A549 (cell line): ENCODE data around the gene SIK3. TPM values are rescaled to one million over a fixed set of nuclear protein-coding genes. Genes with fewer than 3 reads are reported as not detected.

Experiments used
- ATAC-seq, 2 experiments: fragments of 200-7000 bp in 1 of 2; fragments of >200 bp in 1 of 2; cut with Nextera tagmentation in 1 of 2; cut with Tn5 transposase in 1 of 2; 3 replicates each; pipeline versions ENCODE4 v1.8.0 to v1.9.1; 2018 to 2020; ENCODE audit warnings: mild to moderate bottlenecking in 1 of 2, moderate library complexity in 1 of 2
- CTCF ChIA-PET: fragments of 300-600 bp; sonication (Branson Sonifier 250); formaldehyde crosslinking; extraction: SDS; loops from one replicate; lab custom pipeline; 2021; ENCODE audit warnings: antibody characterized with exemption, inconsistent platforms; lab: Yijun Ruan, JAX
- POLR2A ChIA-PET: fragments of 350-600 bp; formaldehyde crosslinking; extraction: SDS; loops from one replicate; lab custom pipeline; 2021; ENCODE audit warnings: antibody characterized with exemption, inconsistent platforms; lab: Yijun Ruan, JAX
- DNase-seq, 2 experiments: peaks; one replicate each; pipeline versions ENCODE4 v3.0.0 to v3.0.0-alpha.2; 2011 to 2016; ENCODE audit warnings: low read depth in 1 of 2, low spot score in 1 of 2
- FAIRE-seq: peaks from 2 replicates; lab custom pipeline; 2011; peaks lifted over from hg19 to GRCh38; lab: Jason Lieb, UNC
- H3K27ac ChIP-seq, 2 experiments: fragments of >200 bp; sonication (Bioruptor Twin); formaldehyde crosslinking; 3 replicates each; pipeline ENCODE4 v1.5.1; 2016 to 2017
- H3K4me1 ChIP-seq: fragments of >200 bp; sonication (Bioruptor Twin); formaldehyde crosslinking; 3 replicates; pipeline ENCODE4 v1.6.1; 2016
- H3K4me2 ChIP-seq: fragments of >200 bp; sonication (Bioruptor Twin); formaldehyde crosslinking; 3 replicates; pipeline ENCODE4 v1.6.1; 2016
- H3K4me3 ChIP-seq: fragments of >200 bp; sonication (Bioruptor Twin); formaldehyde crosslinking; 3 replicates; pipeline ENCODE4 v1.5.1; 2016
- H3K9me3 ChIP-seq: fragments of >200 bp; sonication (Bioruptor Twin); formaldehyde crosslinking; 3 replicates; pipeline ENCODE4 v1.6.1; 2016
- CHD2 ChIP-seq: fragments of 150-350 bp; IDR thresholded peaks from 2 replicates; pipeline ENCODE4 v1.6.1; 2014; ENCODE audit warnings: low read length; ENCODE audit not compliant: partially characterized antibody
- CHD4 ChIP-seq: fragments of 200-600 bp; sonication (generic); IDR thresholded peaks from 2 replicates; pipeline ENCODE4 v1.6.1; 2016; ENCODE audit warnings: antibody characterized with exemption, mild to moderate bottlenecking, borderline replicate concordance
- EP300 ChIP-seq, 2 experiments: fragments of >200 bp; sonication (Bioruptor Twin); formaldehyde crosslinking; IDR thresholded peaks; 2 replicates in 1 of 2; 3 replicates in 1 of 2; pipeline ENCODE4 v1.6.1; 2016 to 2017
- ESRRA ChIP-seq: fragments of 150-350 bp; IDR thresholded peaks from 2 replicates; pipeline ENCODE4 v1.6.1; 2014; ENCODE audit warnings: mild to moderate bottlenecking, low read length, borderline replicate concordance
- FOSL2 ChIP-seq, 2 experiments: fragments of 450-650 bp in 1 of 2; fragments of >200 bp in 1 of 2; sonication (Bioruptor Twin) in 1 of 2; formaldehyde crosslinking; IDR thresholded peaks; 2 replicates each; pipeline versions ENCODE4 v1.5.0 to v1.6.1; 2016 to 2020; ENCODE audit warnings: mild to moderate bottlenecking in 1 of 2, moderate library complexity in 1 of 2
- FOXS1 ChIP-seq: fragments of 250-450 bp; sonication (Bioruptor Pico); IDR thresholded peaks from 2 replicates; pipeline ENCODE4 v1.5.0; 2020; ENCODE audit warnings: mild to moderate bottlenecking, moderate library complexity
- HEYL ChIP-seq: fragments of 250-450 bp; sonication (Bioruptor Pico); IDR thresholded peaks from 2 replicates; pipeline ENCODE4 v1.8.0; 2021; ENCODE audit warnings: mild to moderate bottlenecking, moderate library complexity
- HOXB13 ChIP-seq: fragments of 250-450 bp; sonication (Bioruptor Pico); IDR thresholded peaks from 2 replicates; pipeline ENCODE4 v1.5.0; 2020; ENCODE audit warnings: low read depth, mild to moderate bottlenecking, moderate library complexity
- NPAS2 ChIP-seq: fragments of 250-450 bp; sonication (Bioruptor Pico); IDR thresholded peaks from 2 replicates; pipeline ENCODE4 v1.8.0; 2022; ENCODE audit warnings: mild to moderate bottlenecking, moderate library complexity, borderline replicate concordance
- PHF8 ChIP-seq: fragments of 200-600 bp; sonication (generic); IDR thresholded peaks from 2 replicates; pipeline ENCODE4 v1.6.1; 2016; ENCODE audit warnings: low read depth, mild to moderate bottlenecking, antibody characterized with exemption, moderate library complexity, borderline replicate concordance
- RAD21 ChIP-seq, 2 experiments: fragments of >200 bp in 1 of 2; sonication (Bioruptor Twin) in 1 of 2; formaldehyde crosslinking in 1 of 2; IDR thresholded peaks in 1 of 2; conservative IDR thresholded peaks in 1 of 2; 2 replicates in 1 of 2; 3 replicates in 1 of 2; pipeline ENCODE4 v1.6.1; 2012 to 2018; ENCODE audit warnings: inconsistent platforms in 1 of 2
- TFCP2L1 ChIP-seq: fragments of 250-450 bp; sonication (Bioruptor Pico); IDR thresholded peaks from 2 replicates; pipeline ENCODE4 v1.5.0; 2021; ENCODE audit warnings: mild to moderate bottlenecking
- ZFP36 ChIP-seq: fragments of 450-650 bp; IDR thresholded peaks from 2 replicates; pipeline ENCODE4 v1.6.1; 2014; ENCODE audit warnings: borderline replicate concordance; ENCODE audit not compliant: partially characterized antibody
- whole genome bisulfite sequencing: methylation state at CpG from one replicate; pipeline ENCODE4 v1.1.6; 2017; ENCODE audit errors: missing lambda C conversion rate; 5-methylcytosine and 5-hydroxymethylcytosine counted together
- polyA plus RNA-seq, 4 experiments: library from polyadenylated mRNA; depleted of rRNA in 3 of 4; stranded (reverse); fragments of >200 nt; fragmentation: RNase III in 1 of 4; extraction: RNeasy Plus Mini Kit Qiagen cat#74134 plus additional on column Dnase treatment in 1 of 4; gene quantifications; 2 replicates in 3 of 4; 3 replicates in 1 of 4; pipeline ENCODE4 v1.2.3, GENCODE V29; 2011 to 2017
- TF ChIP-seq, protein P1 (sequence below): IDR thresholded peaks from 2 replicates; pipeline ENCODE4 v1.6.1; 2012
- TF ChIP-seq, protein P2 (sequence below): fragments of >200 bp; sonication (Bioruptor Twin); formaldehyde crosslinking; IDR thresholded peaks from 2 replicates; pipeline ENCODE4 v1.6.1; 2016
- TF ChIP-seq, protein P3 (sequence below): fragments of >200 bp; sonication (Bioruptor Twin); formaldehyde crosslinking; IDR thresholded peaks from 3 replicates; pipeline ENCODE4 v1.5.1; 2016
- TF ChIP-seq, protein P4 (sequence below): fragments of 250-450 bp; sonication (Bioruptor Pico); IDR thresholded peaks from 2 replicates; pipeline ENCODE4 v1.5.0; 2021; ENCODE audit warnings: mild to moderate bottlenecking, moderate library complexity, borderline replicate concordance
- TF ChIP-seq, protein P5 (sequence below): fragments of 200-600 bp; sonication (generic); IDR thresholded peaks from 2 replicates; pipeline ENCODE4 v1.6.1; 2016; ENCODE audit warnings: antibody characterized with exemption, mild to moderate bottlenecking, moderate library complexity
- TF ChIP-seq, protein P6 (sequence below): fragments of >200 bp; sonication (Bioruptor Twin); formaldehyde crosslinking; IDR thresholded peaks from 3 replicates; pipeline ENCODE4 v1.6.1; 2016

The SIK3 gene
- polyA plus RNA-seq, 2 of the 4 experiments (the other 2 are of a cell fraction): 8.2 to 9.0 TPM

DNA sequence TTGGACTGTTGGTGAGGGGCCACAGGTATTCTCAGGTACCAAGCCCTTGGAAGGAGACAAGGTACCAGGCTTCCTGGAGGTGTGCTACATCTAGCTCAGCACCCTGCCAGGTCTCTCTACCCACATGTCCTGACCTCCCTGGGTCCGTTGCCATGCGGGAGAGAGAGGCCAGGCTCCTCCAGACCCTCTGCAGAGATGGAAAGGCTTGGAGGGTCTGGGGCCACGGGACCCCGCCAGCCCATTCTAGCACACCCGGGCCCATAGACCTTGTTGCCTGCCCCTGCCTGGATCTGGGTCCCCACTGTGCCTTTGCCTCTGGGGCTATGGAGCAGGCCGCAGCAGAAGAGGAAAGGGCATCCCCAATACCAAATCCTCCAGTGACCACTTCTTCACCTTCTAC lies 270.8 kb downstream of the SIK3 start:
- no peak overlapping the region for H3K4me2 ChIP-seq

More for the DNA sequence above, 270.8 kb downstream of the SIK3 start:
- no peak overlapping the region for H3K4me3 ChIP-seq
- FAIRE-seq: no peak
- ATAC-seq: no peak
- H3K9me3 ChIP-seq: no peaks in the 10 kb centered on the region
- TF ChIP-seq PHF8: no peak
- TF ChIP-seq, protein P1, sequence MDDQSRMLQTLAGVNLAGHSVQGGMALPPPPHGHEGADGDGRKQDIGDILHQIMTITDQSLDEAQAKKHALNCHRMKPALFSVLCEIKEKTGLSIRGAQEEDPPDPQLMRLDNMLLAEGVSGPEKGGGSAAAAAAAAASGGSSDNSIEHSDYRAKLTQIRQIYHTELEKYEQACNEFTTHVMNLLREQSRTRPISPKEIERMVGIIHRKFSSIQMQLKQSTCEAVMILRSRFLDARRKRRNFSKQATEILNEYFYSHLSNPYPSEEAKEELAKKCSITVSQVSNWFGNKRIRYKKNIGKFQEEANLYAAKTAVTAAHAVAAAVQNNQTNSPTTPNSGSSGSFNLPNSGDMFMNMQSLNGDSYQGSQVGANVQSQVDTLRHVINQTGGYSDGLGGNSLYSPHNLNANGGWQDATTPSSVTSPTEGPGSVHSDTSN: no peak
- no peak for TF ChIP-seq HEYL (CRISPR knock-in tag)
- no peak for TF ChIP-seq CHD2
- no peak for TF ChIP-seq TFCP2L1 (CRISPR knock-in tag)
- TF ChIP-seq EP300 (IDR thresholded peaks at IDR 0.05): no peak
- no peak for TF ChIP-seq NPAS2 (CRISPR knock-in tag)
- TF ChIP-seq, protein P2, sequence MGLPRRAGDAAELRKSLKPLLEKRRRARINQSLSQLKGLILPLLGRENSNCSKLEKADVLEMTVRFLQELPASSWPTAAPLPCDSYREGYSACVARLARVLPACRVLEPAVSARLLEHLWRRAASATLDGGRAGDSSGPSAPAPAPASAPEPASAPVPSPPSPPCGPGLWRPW: no peak
- TF ChIP-seq, protein P3, sequence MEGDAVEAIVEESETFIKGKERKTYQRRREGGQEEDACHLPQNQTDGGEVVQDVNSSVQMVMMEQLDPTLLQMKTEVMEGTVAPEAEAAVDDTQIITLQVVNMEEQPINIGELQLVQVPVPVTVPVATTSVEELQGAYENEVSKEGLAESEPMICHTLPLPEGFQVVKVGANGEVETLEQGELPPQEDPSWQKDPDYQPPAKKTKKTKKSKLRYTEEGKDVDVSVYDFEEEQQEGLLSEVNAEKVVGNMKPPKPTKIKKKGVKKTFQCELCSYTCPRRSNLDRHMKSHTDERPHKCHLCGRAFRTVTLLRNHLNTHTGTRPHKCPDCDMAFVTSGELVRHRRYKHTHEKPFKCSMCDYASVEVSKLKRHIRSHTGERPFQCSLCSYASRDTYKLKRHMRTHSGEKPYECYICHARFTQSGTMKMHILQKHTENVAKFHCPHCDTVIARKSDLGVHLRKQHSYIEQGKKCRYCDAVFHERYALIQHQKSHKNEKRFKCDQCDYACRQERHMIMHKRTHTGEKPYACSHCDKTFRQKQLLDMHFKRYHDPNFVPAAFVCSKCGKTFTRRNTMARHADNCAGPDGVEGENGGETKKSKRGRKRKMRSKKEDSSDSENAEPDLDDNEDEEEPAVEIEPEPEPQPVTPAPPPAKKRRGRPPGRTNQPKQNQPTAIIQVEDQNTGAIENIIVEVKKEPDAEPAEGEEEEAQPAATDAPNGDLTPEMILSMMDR: no peak
- TF ChIP-seq HOXB13 (CRISPR knock-in tag): no peak
- no peak for TF ChIP-seq FOXS1
- TF ChIP-seq, protein P4, sequence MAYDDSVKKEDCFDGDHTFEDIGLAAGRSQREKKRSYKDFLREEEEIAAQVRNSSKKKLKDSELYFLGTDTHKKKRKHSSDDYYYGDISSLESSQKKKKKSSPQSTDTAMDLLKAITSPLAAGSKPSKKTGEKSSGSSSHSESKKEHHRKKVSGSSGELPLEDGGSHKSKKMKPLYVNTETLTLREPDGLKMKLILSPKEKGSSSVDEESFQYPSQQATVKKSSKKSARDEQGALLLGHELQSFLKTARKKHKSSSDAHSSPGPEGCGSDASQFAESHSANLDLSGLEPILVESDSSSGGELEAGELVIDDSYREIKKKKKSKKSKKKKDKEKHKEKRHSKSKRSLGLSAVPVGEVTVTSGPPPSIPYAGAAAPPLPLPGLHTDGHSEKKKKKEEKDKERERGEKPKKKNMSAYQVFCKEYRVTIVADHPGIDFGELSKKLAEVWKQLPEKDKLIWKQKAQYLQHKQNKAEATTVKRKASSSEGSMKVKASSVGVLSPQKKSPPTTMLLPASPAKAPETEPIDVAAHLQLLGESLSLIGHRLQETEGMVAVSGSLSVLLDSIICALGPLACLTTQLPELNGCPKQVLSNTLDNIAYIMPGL (CRISPR knock-in tag): no peak
- TF ChIP-seq ESRRA: no peak
- TF ChIP-seq, protein P5, sequence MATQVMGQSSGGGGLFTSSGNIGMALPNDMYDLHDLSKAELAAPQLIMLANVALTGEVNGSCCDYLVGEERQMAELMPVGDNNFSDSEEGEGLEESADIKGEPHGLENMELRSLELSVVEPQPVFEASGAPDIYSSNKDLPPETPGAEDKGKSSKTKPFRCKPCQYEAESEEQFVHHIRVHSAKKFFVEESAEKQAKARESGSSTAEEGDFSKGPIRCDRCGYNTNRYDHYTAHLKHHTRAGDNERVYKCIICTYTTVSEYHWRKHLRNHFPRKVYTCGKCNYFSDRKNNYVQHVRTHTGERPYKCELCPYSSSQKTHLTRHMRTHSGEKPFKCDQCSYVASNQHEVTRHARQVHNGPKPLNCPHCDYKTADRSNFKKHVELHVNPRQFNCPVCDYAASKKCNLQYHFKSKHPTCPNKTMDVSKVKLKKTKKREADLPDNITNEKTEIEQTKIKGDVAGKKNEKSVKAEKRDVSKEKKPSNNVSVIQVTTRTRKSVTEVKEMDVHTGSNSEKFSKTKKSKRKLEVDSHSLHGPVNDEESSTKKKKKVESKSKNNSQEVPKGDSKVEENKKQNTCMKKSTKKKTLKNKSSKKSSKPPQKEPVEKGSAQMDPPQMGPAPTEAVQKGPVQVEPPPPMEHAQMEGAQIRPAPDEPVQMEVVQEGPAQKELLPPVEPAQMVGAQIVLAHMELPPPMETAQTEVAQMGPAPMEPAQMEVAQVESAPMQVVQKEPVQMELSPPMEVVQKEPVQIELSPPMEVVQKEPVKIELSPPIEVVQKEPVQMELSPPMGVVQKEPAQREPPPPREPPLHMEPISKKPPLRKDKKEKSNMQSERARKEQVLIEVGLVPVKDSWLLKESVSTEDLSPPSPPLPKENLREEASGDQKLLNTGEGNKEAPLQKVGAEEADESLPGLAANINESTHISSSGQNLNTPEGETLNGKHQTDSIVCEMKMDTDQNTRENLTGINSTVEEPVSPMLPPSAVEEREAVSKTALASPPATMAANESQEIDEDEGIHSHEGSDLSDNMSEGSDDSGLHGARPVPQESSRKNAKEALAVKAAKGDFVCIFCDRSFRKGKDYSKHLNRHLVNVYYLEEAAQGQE: no peak
- TF ChIP-seq, protein P6, sequence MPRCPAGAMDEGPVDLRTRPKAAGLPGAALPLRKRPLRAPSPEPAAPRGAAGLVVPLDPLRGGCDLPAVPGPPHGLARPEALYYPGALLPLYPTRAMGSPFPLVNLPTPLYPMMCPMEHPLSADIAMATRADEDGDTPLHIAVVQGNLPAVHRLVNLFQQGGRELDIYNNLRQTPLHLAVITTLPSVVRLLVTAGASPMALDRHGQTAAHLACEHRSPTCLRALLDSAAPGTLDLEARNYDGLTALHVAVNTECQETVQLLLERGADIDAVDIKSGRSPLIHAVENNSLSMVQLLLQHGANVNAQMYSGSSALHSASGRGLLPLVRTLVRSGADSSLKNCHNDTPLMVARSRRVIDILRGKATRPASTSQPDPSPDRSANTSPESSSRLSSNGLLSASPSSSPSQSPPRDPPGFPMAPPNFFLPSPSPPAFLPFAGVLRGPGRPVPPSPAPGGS: no peak
- TF ChIP-seq FOSL2 (IDR thresholded peaks at IDR 0.05): no peak
- TF ChIP-seq FOSL2 (CRISPR knock-in tag; IDR thresholded peaks at IDR 0.05): no peak
- no peak for TF ChIP-seq ZFP36
- TF ChIP-seq CHD4: no peak
- TF ChIP-seq RAD21 (conservative IDR thresholded peaks at IDR 0.05 in 1 of 2, IDR thresholded peaks at IDR 0.05 in 1 of 2): no peak
- ChIA-PET CTCF (interaction anchor here (0.9 to 2.6 kb wide), 2 partner anchors 9 to 22 kb away, joined by 3 to 11 read pairs; no protein-coding TSS in a partner anchor), POLR2A (no interaction called here)
- no peak for DNase-seq
- H3K4me1 ChIP-seq: no peaks in the 10 kb centered on the region
- WGBS: 83% methylated on average over 5 of the region's 6 CpGs
- no peak overlapping the region for H3K27ac ChIP-seq
